Measurements from ENCODE around the gene LYRM9. TPM values are rescaled to one million over a fixed set of nuclear protein-coding genes. Genes with fewer than 3 reads are reported as not detected.

LYRM9 gene
- total RNA-seq, 1 donor from 2014 or later, result 9.6 TPM

DNA sequence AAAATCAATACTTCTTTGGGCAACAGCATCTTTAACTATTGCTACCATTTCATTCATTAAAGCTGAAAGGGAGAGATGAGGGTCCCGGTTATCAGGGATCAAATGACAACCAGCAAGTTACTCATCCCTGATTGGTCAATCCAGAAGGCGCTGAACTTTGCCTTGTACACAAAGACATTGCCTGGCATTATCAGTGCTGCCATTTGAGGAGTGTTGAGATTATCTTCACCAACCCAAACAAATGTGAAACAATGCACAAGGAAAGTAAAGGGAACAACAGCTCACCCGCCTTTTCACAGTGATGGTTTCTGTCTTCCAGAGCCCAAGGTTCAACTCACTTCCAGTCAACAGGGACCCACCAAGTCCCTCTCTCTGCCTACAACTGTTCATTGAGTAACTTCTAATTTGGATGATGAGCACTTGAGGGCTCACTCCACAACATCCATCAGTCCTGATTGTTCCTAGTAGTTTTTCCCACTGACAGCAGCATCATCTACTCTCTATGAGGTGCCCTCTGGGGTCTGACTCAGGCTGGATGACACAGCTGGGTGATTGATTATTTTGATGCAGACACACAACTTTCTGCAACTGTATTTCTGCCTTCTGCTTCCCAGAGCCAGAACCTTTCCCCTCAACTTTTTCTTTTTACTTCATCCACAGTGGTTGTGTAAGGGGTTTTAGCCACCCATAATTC lies 32.0 kb downstream of the LYRM9 start:
- H3K27me3 Mint-ChIP-seq, result peaks cover 4% of the 10 kb centered on the region

DNA sequence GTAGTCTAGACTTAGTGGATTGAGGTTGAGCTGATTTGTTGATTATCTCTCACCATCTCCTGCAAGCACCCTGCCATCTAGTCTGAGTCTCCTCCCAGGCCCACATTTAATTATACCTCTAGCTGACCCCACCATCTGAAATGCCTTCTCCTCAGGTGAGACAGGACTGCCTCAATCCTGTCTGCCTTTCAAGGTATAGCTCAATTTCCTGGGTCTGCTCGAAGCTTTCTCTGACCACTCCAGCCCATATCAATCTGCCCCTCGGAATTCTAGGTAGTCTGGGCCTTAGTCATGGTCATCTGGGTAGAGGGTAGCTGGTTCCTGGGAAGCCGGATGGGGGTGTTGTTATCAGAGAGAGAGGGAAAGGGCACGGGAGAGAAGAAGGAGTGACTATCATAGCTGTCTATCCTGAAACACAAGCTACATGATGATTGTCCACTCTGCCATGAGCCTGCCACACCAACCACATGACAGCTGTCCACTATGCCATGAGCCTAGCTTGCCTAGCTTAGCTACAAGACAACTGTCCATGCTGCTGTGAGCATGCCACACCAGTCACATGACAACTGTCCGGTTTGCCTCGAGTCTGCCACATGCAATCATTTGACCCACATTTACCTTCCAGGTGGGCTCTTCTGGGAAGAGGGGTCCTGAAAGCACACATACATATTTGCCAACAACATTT lies 34.4 kb downstream of the LYRM9 start:
- Mint-ChIP-seq H3K36me3 (no peaks in the 10 kb centered on the region), H3K4me3 (no peak overlapping the region), H3K4me1 (ENCODE audit: unreplicated experiment) (no peaks in the 10 kb centered on the region), H3K9me3 (no peaks in the 10 kb centered on the region), H3K27me3 (peaks cover 13% of the 10 kb centered on the region), H3K27ac (no peak overlapping the region)
- no peak for DNase-seq (ENCODE audit: extremely low spot score, unreplicated experiment)
- TF ChIP-seq, protein P1, sequence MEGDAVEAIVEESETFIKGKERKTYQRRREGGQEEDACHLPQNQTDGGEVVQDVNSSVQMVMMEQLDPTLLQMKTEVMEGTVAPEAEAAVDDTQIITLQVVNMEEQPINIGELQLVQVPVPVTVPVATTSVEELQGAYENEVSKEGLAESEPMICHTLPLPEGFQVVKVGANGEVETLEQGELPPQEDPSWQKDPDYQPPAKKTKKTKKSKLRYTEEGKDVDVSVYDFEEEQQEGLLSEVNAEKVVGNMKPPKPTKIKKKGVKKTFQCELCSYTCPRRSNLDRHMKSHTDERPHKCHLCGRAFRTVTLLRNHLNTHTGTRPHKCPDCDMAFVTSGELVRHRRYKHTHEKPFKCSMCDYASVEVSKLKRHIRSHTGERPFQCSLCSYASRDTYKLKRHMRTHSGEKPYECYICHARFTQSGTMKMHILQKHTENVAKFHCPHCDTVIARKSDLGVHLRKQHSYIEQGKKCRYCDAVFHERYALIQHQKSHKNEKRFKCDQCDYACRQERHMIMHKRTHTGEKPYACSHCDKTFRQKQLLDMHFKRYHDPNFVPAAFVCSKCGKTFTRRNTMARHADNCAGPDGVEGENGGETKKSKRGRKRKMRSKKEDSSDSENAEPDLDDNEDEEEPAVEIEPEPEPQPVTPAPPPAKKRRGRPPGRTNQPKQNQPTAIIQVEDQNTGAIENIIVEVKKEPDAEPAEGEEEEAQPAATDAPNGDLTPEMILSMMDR (conservative IDR thresholded peaks at IDR 0.05), result no peak

More for the DNA sequence above, 32.0 kb downstream of the LYRM9 start:
- TF ChIP-seq, protein P1 (conservative IDR thresholded peaks at IDR 0.05), result no peak
- Mint-ChIP-seq H3K4me3 (no peak overlapping the region), H3K36me3 (no peaks in the 10 kb centered on the region), H3K27ac (no peak overlapping the region), H3K9me3 (no peaks in the 10 kb centered on the region), H3K4me1 (ENCODE audit: unreplicated experiment) (no peaks in the 10 kb centered on the region)
- DNase-seq (ENCODE audit: extremely low spot score, unreplicated experiment), result no peak

GRCh38 chr17:27856676-27857432 lies 36.3 kb downstream of the LYRM9 start:
- DNase-seq (ENCODE audit: extremely low spot score, unreplicated experiment), result no peak
- Mint-ChIP-seq H3K4me1 (ENCODE audit: unreplicated experiment) (no peaks in the 10 kb centered on the region), H3K4me3 (no peak overlapping the region), H3K27ac (no peak overlapping the region), H3K36me3 (no peaks in the 10 kb centered on the region), H3K9me3 (no peaks in the 10 kb centered on the region), H3K27me3 (peaks cover 18% of the 10 kb centered on the region)
- TF ChIP-seq, protein P1 (conservative IDR thresholded peaks at IDR 0.05), result no peak

DNA sequence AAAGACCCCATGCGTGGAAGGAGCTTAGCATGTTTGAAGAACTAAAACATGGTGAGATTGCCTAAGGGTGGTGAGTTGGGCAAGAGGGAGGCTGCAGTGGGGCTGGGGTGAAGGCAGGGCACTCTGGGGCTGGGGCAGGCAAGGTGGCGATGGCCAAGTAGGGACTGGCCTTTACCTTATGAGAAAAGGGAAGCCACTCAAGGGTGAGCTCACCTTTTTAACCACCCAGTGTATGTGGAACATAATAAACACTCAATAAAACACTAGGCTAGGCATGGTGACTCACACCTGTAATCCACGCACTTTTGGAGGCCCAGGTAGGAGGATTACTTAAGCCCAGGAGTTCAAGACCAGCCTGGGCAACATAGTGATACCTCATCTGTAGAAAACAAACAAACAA lies 37.7 kb downstream of the LYRM9 start:
- DNase-seq (ENCODE audit: extremely low spot score, unreplicated experiment), result no peak
- no peaks in the 10 kb centered on the region for H3K9me3 Mint-ChIP-seq
- TF ChIP-seq, protein P1 (conservative IDR thresholded peaks at IDR 0.05), result no peak
- H3K4me3 Mint-ChIP-seq, result no peak overlapping the region
- H3K27ac Mint-ChIP-seq, result no peak overlapping the region
- peaks cover 15% of the 10 kb centered on the region for H3K27me3 Mint-ChIP-seq
- no peaks in the 10 kb centered on the region for H3K36me3 Mint-ChIP-seq
- no peaks in the 10 kb centered on the region for H3K4me1 Mint-ChIP-seq (ENCODE audit: unreplicated experiment)

DNA sequence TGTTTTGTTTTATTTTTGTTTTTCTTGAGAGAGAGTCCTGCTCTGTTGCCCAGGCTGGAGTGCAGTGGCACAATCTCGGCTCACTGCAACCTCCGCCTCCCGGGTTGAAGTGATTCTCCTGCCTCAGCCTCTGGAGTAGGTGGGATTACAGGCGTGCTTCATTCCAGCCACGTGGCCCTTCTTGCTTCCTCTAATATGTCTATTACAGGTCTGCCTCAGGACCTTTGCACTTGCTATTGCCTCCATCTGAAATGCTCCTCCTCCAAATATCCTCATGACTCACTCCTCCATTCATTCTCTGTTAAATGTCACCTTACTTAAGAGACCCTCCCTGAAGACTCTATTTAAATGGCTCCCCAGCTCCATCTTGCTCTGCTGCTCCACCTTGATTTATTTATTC lies 39.0 kb downstream of the LYRM9 start:
- no peaks in the 10 kb centered on the region for H3K4me1 Mint-ChIP-seq (ENCODE audit: unreplicated experiment)
- no peaks in the 10 kb centered on the region for H3K36me3 Mint-ChIP-seq
- no peaks in the 10 kb centered on the region for H3K9me3 Mint-ChIP-seq
- no peak for DNase-seq (ENCODE audit: extremely low spot score, unreplicated experiment)
- H3K4me3 Mint-ChIP-seq, result no peak overlapping the region
- TF ChIP-seq, protein P1 (conservative IDR thresholded peaks at IDR 0.05), result no peak
- H3K27ac Mint-ChIP-seq, result no peak overlapping the region
- peaks cover 15% of the 10 kb centered on the region for H3K27me3 Mint-ChIP-seq
